Right lobe of liver (tissue), 4 donors: ENCODE data around the gene POU5F1.

Experiments used
- POLR2A ChIP-seq: fragments of 450-650 bp; IDR thresholded peaks from one replicate; pipeline ENCODE4 v1.6.1; 2017; ENCODE audit warnings: antibody characterized with exemption, mild to moderate bottlenecking
- TF ChIP-seq, protein P1 (sequence below), 4 donors: fragments of 200-600 bp in 3 of 4; fragments of 450-650 bp in 1 of 4; IDR thresholded peaks; one replicate each; pipeline versions ENCODE4 v1.5.1 to v1.8.0; 2016 to 2022; ENCODE audit warnings: antibody characterized with exemption in 4 of 4, mild to moderate bottlenecking in 2 of 4
- donor health status: DM: no; HTN: no; CAD: no.
- donor health status: DM: no; HTN: no; CAD: no.
- donor health status: DM: no; HTN: yes; CAD: no.

DNA sequence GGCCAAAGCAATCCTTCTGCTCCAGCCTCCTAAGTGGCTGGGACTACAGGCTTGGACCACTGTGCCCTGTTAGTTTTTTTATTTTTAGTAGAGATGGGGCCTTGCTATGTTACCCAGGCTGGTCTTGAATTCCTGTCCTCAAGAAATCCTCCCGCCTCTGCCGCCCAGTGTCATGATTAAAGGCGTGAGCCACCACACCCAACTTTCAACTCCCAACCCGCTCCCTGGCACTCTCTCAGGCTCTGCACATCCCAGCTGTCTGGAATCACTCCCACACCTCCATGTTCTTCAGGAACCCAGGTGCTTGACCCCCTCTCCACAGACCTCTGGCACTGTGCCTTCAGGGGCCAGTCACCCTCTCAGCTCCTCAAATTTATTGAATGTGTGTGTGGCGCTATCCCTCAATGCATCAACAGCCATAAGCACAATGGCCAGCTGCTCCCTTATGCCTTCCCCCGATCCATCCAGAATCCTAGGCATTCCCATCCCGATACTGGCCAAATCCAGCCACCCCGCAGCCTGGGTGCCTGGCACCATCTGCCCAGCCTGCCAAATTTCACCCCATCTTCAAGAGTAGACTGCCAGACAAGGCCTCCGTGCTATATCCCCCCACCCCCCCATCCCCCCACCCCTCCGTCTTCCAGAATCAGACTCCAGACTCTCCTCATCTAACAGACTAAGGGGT, 647 bp upstream of the POU5F1 start:
- TF ChIP-seq, protein P1, sequence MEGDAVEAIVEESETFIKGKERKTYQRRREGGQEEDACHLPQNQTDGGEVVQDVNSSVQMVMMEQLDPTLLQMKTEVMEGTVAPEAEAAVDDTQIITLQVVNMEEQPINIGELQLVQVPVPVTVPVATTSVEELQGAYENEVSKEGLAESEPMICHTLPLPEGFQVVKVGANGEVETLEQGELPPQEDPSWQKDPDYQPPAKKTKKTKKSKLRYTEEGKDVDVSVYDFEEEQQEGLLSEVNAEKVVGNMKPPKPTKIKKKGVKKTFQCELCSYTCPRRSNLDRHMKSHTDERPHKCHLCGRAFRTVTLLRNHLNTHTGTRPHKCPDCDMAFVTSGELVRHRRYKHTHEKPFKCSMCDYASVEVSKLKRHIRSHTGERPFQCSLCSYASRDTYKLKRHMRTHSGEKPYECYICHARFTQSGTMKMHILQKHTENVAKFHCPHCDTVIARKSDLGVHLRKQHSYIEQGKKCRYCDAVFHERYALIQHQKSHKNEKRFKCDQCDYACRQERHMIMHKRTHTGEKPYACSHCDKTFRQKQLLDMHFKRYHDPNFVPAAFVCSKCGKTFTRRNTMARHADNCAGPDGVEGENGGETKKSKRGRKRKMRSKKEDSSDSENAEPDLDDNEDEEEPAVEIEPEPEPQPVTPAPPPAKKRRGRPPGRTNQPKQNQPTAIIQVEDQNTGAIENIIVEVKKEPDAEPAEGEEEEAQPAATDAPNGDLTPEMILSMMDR (IDR thresholded peaks at IDR 0.05): no peak
- no peak for TF ChIP-seq POLR2A
